Measurements from ENCODE around the gene KRTAP1-4. TPM values are rescaled to one million over a fixed set of nuclear protein-coding genes. Genes with fewer than 3 reads are reported as not detected.

KRTAP1-4 gene
- total RNA-seq, 2 experiments from 2014 or later, result not detected

GRCh38 chr17:41015454-41015853 lies 14.5 kb downstream of the KRTAP1-4 start:
- H3K4me3 Mint-ChIP-seq, result no peak overlapping the region
- no peak for ATAC-seq
- DNase-seq, result no peak
- H3K27ac Mint-ChIP-seq, result no peak overlapping the region
- ChIA-PET CTCF (no interaction called here), POLR2A (interaction anchor here (0.6 to 0.8 kb wide), 2 partner anchors 11 to 23 kb away, joined by 3 read pairs; no protein-coding TSS in a partner anchor)
- intact Hi-C loops (cut with micrococcal nuclease), result no loop called here
- no peaks in the 10 kb centered on the region for H3K27me3 Mint-ChIP-seq
- no peaks in the 10 kb centered on the region for H3K36me3 Mint-ChIP-seq (ENCODE audit: low read depth)
- H3K9me3 Mint-ChIP-seq, result no peaks in the 10 kb centered on the region
- no peak for TF ChIP-seq CTCF (IDR thresholded peaks at IDR 0.05)
- H3K4me1 Mint-ChIP-seq (ENCODE audit: low read depth), result no peaks in the 10 kb centered on the region

DNA sequence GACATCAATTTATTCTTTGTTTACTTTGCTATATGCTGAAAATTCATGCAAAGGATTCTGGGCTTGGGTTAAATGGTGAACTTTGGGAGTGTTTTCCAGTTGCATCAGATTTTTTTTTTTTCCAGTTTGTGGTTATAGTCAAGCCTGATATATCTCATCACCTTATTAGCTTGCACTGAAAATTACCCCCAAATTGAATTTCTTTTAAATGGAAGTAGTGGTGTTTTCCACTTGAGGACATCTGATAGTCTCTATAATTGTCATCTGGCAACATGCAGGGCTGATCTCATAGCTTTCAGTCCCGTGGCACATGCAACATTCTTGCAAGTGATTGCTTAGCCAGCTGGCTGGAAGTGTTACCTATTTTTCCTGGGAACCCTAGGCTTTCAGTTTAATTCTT lies 16.4 kb downstream of the KRTAP1-4 start:
- Mint-ChIP-seq H3K27me3 (no peaks in the 10 kb centered on the region), H3K4me1 (ENCODE audit: low read depth) (no peaks in the 10 kb centered on the region), H3K4me3 (no peak overlapping the region), H3K9me3 (no peaks in the 10 kb centered on the region), H3K27ac (no peak overlapping the region), H3K36me3 (ENCODE audit: low read depth) (no peaks in the 10 kb centered on the region)
- TF ChIP-seq CTCF (IDR thresholded peaks at IDR 0.05), result no peak
- no peak for ATAC-seq
- no peak for DNase-seq
- CTCF ChIA-PET, result interaction anchor here (0.9 kb wide), 1 partner anchor 147 kb away, joined by 3 read pairs; the partner anchor contains the start of gene KRT12
- POLR2A ChIA-PET, result interaction anchor here (0.5 kb wide), 1 partner anchor 85 kb away, joined by 3 read pairs; no protein-coding TSS in a partner anchor
- intact Hi-C loops (cut with micrococcal nuclease), result no loop called here

DNA sequence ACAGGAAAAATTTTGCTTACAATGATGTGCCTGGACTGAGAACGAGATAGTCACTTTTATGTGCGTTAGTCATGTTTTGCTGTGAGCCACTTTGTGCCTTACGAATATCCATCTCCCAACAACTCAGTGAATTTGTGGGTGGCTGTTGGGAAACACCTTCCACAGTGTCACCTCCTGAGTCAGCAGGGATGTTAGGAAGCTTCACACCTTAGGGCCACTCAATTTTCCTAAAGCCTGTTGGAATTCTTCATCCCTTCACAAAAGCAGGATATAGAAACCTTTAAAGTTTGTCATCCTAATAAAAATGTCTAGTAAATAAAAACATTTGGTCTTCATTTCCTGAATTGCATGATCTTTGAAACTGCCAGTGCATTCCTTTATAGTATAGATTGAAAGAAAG lies 16.8 kb downstream of the KRTAP1-4 start:
- ATAC-seq, result no peak
- H3K27me3 Mint-ChIP-seq, result no peaks in the 10 kb centered on the region
- intact Hi-C loops (cut with micrococcal nuclease), result no loop called here
- no peaks in the 10 kb centered on the region for H3K9me3 Mint-ChIP-seq
- H3K27ac Mint-ChIP-seq, result no peak overlapping the region
- H3K36me3 Mint-ChIP-seq (ENCODE audit: low read depth), result no peaks in the 10 kb centered on the region
- ChIA-PET CTCF (no interaction called here), POLR2A (interaction anchor here (0.5 kb wide), 1 partner anchor 84 kb away, joined by 3 read pairs; no protein-coding TSS in a partner anchor)
- no peak for TF ChIP-seq CTCF (IDR thresholded peaks at IDR 0.05)
- DNase-seq, result no peak
- no peaks in the 10 kb centered on the region for H3K4me1 Mint-ChIP-seq (ENCODE audit: low read depth)
- H3K4me3 Mint-ChIP-seq, result no peak overlapping the region

GRCh38 chr17:41012326-41013120 lies 17.5 kb downstream of the KRTAP1-4 start:
- Mint-ChIP-seq H3K27me3 (no peaks in the 10 kb centered on the region), H3K9me3 (no peaks in the 10 kb centered on the region), H3K4me1 (ENCODE audit: low read depth) (no peaks in the 10 kb centered on the region), H3K36me3 (ENCODE audit: low read depth) (no peaks in the 10 kb centered on the region), H3K4me3 (no peak overlapping the region), H3K27ac (no peak overlapping the region)
- CTCF ChIA-PET, result no interaction called here
- ATAC-seq, result no peak
- intact Hi-C loops (cut with micrococcal nuclease), result no loop called here
- DNase-seq, result no peak
- POLR2A ChIA-PET, result no interaction called here
- no peak for TF ChIP-seq CTCF (IDR thresholded peaks at IDR 0.05)

- TF ChIP-seq CTCF (IDR thresholded peaks at IDR 0.05), result no peak
- Mint-ChIP-seq H3K4me1 (ENCODE audit: low read depth) (no peaks in the 10 kb centered on the region), H3K27ac (no peak overlapping the region), H3K9me3 (no peaks in the 10 kb centered on the region), H3K4me3 (no peak overlapping the region), H3K27me3 (no peaks in the 10 kb centered on the region), H3K36me3 (ENCODE audit: low read depth) (no peaks in the 10 kb centered on the region)
- POLR2A ChIA-PET, result interaction anchor here (0.7 kb wide), 1 partner anchor 191 kb away, joined by 3 read pairs; no protein-coding TSS in a partner anchor
- ATAC-seq (no peak), DNase-seq (no peak)
- intact Hi-C loops (cut with micrococcal nuclease), result no loop called here
- CTCF ChIA-PET, result interaction anchor here (0.6 kb wide), 1 partner anchor 248 kb away, joined by 3 read pairs; no protein-coding TSS in a partner anchor
These were observed 19.6 kb downstream of the KRTAP1-4 start for GRCh38 chr17:41010441-41010840.

All from activated CD8-positive, alpha-beta T cell treated with anti-CD3 and anti-CD28 coated beads for 36 hours (primary cell).